Activated T-cell treated with anti-CD3 and anti-CD28 coated beads for 24 hours (primary cell): ENCODE data around the gene PPP3R1.
"Not testable (repeated sequence)": the region's sequence is repeated elsewhere in the genome, so short reads cannot be mapped to it uniquely, and the experiment has no call there.

Experiments used
- DNase-seq: peaks from one replicate; pipeline ENCODE4 v3.0.0-alpha.2; 2020; ENCODE audit warnings: low read depth

Gene PPP3R1

DNA sequence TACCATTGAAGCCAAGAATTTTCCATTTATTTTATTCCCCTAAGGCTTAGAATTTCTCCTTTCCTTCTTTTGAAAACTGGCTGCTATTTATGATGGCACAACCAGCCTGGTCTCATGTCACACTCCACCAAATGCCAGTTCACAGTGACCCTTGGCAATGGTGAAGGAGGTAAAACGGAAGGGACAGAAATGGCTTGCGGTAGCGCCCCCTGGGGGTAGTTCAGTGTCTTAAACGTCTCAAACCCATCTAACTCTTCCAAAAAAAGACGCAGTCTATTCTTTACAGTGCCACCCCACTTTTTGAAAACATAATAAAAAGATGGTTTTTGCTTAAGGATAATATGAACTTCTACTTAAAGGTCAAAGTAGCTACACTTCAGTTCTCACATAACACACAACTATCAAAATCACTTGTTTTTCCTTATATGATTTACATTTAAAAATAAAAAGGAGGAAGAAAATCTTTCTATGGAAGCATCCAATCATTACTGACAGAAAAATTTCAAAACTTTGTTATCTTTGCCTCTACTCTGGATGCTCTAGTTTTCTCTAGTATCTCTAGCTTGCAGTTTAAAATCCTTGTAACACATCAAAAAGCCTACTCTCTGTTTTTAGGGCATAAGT is 66.7 kb downstream of the PPP3R1 start:
- DNase-seq = peak; percentile 38

DNA sequence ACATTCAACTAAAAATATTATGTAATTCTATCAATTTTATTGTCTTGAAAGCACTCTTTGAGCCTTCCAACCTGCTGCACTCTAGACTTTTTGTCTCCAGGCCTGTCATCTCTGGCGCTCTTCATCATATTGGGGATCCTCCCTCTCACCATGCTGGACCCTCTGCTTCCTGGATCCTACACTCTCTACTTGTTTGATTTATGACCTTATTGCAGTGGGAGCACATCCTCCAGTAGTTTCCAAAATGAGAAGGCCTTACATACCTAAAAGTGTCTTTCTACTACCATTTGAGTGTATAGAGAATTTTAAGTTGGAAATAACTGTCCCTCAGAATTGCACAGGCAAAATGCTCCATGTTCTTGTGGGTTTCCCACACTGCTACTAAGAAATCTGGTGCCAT is 69.4 kb downstream of the PPP3R1 start:
- no peak for DNase-seq

DNA sequence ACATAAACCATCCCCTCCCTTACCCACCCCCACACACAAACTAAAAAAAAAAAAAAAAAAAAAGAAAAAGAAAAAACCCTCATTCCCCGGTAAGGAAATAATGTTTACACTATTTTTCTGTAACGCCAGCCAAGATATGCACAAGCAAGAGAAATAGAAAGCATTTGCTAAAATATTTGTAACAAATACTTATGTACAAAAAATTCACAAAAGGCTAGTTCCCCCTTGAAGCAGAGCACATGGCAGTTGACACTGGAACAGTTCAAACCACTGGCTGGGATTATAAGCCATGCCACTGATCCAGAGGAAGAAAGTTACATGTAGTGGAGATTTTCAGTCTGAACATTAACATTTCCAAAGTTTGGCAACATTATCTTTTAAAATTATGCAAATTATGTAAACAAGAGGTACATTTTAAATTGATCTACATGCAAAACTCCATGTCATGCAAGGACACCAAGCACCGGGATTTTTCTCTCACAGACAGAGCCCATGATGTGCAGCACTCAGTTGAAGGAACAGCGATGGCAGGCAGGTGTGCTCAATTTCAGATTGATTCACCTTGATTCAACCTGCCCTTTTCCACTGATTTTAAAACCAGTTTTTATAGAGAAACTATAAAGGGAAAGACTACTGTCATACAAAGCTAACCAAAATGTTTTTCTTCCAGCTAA is 73.2 kb downstream of the PPP3R1 start:
- no peak for DNase-seq

DNA sequence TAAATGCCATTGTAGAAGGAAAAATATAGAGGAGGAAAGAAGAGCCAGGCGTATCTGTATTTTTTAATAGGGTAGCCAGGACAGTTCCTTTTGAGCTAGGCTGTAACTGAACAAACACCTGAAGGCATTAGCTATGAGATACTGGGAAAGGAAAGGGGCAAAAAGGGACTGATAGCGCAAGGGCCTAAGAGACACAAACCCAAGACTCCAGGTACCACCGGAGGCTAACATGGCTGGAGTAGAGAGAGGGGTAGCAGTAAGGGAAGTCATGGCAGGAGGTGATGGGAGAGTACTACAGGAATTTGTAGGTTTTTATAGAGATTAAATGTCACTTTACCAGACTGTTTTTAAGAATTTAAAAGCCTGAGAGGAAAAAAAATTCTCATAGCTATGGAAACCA is 73.9 kb downstream of the PPP3R1 start:
- DNase-seq = no peak

DNA sequence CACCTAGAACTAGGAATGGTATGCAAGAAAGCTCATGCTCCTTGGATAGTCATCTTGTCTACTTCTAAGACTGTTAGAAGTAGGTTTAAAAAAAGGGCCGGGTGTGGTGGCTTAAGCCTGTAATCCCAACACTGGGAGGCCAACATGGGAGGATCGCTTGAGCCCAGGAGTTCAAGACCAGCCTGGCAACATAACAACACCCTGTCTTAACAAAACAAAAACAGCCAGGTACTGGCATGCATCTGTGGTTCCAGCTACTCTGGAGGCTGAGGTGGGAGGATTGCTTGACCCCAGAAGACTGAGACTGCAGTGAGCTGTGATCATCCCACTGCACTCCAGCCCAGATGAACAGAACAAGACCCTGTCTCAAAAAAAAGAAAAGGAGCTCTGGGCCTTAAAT is 74.8 kb downstream of the PPP3R1 start:
- no peak for DNase-seq

DNA sequence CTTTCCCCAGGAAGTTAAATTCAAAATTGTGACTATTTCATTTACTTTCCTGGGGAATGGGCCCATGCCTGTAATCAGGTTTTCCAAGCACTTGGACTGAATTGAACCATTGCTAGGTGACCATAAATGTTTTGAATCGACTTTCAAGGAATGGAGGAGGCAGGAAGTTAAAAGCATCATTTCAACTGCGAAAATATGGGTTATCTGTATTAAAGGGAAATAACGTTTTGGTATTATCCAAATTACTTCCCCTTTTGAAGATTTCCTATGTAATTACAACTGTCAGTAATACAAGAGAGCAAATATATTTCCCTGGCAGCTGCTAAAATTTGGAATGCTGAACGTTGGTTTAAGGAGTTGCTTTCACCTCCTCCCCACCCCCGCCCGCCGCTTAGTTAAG is 75.7 kb downstream of the PPP3R1 start:
- no peak for DNase-seq

DNA sequence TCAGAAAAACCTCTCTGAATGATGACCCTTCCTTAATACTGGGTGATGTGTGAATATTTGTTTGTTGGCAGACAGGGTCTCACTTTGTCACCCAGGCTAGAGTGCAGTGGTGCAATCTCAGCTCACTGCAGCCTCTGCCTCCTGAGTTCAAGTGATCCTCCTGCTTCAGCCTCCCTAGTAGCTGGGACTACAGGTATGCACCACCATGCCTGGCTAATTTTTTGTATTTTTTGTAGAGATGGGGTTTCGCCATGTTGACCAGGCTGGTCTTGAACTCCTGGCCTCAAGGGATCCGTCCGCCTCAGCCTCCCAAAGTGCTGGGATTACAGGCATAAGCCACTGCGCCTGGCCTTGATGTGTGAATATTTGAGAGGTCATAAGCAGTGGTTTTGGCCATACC is 77.1 kb downstream of the PPP3R1 start:
- not testable (repeated sequence) for DNase-seq

DNA sequence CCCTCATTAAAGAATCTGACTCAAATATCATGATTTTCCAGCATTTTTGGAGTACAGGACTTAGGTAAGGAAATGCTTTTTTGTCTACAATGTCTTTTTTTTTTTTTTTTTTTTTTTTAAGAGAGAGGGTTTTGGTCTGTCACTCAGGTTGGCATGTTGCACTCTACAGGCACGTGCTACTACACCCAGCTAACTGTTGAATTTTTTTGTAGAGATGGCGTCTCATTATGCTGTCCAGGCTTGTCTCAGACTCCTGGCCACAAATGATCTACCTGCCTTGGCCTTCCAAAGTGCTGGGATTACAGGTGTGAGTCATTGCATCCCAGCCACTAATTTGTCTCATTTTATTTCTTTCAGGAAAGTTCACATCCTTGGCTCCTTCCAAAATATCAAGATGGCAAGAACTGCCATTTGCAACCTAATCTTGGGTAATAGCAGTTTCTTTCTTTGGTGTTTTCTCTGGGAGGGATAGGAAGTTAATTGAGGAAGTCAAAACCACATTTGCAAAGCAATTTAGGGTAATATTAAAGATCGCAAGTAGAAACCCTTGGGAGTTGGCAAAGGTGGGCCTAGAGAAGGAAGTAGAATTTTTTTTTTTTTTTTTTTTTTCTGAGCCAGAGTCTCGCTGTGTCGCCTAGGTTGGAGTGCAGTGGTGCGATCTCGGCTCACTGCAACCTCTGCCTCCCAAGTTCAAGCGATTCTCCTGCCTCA is 79.2 kb downstream of the PPP3R1 start:
- DNase-seq = no peak

DNA sequence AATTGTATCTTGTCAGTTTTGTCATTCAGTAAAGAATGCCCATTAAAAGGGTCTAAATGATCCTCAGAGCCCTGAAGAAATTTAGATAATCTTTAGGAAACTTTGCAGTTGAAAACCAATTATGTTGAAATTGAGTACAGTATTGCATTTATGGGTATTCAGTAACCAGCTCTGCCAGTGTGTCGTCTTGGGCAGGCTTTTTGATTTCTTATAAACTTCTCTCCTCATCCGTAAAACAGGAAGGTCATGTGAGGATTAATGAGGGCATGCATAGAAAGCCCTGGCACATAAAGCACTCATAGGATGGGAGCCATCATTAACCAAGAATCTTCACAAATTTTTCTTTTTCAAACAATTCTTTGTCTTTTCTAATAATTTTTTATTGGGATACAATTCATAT is 79.8 kb downstream of the PPP3R1 start:
- no peak for DNase-seq

DNA sequence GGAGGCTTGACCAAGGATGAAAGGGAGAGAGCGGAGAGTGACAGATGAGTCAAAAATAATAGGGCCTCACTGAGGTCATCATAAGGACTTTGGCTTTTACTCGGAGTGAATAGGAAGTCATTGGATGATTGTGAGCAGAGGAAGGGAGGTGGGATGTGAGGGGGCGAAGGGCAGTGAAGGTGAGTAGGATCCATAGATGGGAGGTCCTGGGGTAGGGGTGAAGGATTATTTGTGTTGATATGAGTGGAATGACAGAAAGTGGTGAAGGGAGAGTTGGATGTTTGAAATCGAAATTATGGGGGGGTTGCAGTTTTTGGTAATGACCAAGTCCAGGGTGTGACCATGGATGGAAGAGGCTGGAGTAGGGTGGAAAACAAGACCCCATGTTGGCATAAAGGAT is 80.6 kb downstream of the PPP3R1 start:
- no peak for DNase-seq

DNA sequence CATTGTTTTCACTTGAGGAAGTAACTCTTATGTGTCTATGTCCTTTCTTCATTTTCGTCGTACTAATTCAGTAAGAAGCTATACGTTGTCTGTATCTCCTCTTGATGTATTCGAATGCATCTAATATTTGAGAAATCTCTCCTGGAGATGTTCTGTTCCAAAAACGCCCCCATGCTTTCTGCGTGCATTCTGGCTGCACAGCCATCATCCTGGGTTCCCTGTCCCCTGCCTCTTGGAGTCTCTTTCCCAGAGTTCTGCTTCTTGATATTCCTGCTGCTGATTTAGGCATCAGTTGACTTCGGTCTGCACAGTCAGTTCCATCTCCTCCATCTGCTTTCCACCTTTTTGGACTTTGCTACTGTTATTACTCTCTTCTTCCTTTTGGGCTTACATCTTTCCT is 81.2 kb downstream of the PPP3R1 start:
- DNase-seq = no peak

DNA sequence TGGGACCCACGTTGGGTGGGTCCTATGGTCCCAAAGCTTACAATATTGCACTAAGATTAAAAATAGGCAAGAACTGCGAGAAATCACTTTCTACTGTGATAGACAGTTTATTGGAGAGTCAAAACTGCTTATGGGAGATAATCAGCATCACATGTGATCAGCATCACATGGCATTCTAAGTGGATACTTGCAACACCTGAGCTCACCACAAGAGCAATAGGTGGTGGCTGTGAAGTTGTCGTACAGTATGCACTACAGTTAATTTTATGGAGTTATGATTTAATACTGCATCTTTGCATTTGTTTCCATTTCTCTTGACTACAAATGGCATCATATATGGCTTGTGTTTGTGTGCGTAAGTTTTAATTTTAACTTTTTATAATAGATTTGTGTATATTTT is 83.0 kb downstream of the PPP3R1 start:
- no peak for DNase-seq

DNA sequence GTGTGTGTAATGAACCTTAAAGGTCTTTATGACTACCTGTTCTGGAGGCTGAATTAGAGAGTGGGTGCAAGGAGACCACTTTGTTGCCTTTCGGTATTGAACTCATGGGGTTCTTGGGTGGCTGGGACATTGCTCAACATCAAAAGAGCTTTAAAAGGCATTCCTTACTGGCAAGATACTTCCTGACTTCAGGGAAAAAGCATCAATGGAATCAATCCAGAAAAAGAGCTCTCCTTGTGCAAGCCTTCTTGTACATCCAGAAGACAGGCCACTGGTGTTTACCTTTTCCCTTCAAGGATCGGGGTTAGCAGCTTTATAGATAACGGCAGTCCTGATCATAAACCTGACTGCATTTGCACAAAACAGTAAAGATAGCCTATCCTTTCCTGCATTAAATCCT is 85.1 kb downstream of the PPP3R1 start:
- DNase-seq = no peak

DNA sequence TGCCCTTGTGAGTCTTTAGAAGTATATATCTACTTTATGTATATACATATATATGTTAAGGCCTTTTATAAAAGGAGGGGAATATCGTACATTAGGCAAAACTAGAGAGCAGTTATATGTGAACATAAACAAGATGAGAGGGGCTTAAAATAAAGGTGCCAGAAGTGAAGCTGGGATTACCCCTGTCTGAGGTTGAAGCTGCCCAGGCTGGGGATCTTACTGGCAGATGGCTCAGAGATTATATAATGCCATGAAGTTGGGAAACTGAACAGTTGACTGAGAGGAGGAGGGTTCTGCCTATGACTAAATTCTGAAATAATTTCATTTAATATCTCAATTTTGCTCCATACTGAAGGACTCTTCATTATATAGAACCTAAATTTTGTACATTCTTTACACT is 88.7 kb downstream of the PPP3R1 start:
- DNase-seq = no peak

DNA sequence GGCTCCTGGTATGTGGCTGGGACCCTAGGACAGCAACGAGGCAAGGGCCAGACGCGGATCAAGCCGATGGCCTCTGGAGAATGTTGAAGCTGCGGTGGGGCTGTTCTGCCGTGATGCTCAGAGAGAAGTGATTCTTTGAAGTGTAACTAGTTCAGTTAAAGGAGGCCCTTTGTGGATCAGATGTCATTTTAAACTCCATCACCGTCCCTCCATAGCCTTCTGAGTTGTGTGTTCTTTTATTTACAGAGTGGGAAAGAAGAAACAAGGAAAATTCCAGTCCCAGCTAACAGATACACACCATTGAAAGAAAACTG is 94.2 kb downstream of the PPP3R1 start:
- no peak for DNase-seq

DNA sequence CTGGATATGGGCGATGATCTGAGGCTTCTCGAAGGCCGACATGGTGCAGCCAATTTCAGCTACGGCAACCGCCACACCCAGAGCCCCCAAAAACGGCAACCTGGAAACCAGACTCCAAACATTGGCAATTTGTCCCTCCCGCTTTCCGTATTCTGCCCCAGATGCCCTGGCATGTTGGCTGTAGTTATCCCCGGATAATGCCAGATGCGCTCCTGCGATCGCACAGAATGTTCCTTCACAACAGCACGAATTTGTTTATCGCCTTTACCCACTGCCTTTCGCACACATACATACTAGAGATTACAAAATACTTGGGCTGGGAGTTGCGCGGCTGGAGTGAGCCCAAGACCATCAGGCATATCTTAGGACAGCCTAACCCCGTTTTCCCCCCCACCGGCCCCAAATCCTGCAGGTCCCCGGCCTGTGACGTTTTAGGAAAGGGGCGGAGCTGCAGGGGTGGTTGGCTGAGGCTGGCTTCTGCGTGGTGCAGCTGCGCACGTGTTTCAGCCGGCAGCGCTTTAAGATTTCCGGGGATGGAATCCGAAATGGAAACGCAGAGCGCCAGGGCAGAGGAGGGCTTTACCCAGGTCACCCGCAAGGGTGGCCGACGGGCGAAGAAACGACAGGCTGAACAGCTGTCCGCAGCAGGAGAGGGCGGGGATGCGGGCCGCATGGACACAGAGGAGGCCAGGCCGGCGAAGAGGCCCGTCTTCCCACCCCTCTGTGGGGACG is 94.8 kb downstream of the PPP3R1 start, which contains the start of gene PNO1:
PNO1 (plus strand) TSS at position 487 of the 732 bp plus-strand sequence; CDS start at position 534, 47 bp downstream.
- DNase-seq = peak; percentile 96

DNA sequence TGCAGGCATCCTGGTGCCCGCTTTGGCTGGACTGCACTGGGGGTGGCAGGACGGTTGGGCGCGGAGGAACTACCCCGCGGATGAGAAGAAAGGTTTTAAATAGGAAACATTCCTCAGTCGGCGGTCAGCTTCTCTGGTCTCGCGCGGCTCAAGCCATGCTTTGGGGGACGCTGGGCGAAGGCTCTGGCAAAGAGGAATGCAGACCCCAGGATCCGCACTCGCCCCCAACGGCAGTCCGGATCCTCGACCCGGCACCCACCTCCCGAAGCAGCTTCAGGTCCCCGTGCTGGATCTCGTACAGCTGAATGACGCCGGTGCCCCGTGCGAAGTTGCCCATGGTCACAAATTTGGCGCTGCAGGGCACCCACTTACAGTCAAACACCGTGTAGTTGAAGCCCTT is 95.3 kb downstream of the PPP3R1 start:
- no peak for DNase-seq

DNA sequence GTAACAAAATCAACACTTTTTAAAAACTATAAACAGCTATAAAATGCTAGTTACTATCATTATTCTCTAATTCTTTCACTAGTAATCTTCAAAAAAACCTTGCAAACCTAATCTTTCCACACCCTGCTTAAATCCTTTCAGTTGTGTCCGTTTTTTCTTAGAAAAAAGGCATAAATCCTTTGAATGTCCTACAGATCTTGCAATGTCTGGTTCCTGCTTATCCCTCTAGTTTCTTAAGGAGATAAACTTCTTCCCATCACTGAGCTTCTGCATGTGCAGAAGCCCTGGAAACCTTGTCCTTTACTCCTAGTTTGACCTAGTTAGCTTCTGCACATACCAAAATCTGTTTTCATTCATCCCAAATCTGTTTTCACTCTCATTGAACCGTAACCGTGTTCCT is 95.9 kb downstream of the PPP3R1 start:
- DNase-seq = no peak

DNA sequence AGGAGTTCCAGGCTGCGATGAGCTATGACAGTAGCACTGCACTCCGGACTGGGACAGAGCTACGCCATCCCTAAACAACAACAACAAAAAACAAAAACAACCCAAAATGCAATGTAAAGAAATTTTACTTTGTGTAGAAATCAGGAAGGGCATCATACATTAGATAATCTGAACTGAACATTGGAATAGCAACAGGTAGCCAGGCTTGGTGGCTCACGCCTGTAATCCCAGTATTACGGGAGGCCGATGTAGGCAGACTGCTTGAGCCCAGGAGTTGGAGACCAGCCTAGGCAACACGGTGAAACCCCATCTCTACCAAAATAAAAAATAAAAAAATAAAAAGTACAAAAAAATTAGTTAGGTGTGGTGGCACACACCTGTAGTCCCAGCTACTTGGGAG is 96.7 kb downstream of the PPP3R1 start:
- DNase-seq = no peak

DNA sequence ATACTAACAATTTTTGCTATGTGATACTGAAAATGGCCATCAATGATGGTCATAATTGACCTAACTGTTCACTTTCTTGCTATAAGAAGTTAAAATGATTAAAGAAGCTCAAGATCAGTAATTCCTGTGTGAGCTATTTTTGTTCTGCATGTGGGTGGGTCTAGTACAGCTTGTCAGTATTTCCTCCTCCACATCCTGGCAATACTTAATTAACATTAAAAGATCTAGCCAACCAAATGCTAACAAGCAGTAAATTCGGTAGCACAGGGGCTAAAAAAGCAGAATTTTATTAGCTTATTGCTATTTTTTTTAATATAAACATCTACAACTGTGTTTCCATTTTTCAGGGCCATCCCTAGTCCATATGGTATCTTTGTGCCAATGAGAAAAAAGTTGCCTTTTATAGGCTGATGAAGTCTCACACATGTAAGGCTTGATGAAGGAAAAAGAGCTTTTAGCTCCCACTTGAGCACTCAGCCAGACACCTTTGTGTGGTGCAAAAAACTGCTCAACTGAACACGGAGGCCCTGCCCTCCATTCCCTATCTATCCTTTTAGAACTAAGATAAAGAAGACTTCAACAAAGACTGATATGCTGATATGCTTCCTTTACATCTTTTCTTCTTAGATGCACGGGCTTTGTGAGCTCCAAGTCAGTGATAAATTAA is 99.5 kb downstream of the PPP3R1 start:
- no peak for DNase-seq

DNA sequence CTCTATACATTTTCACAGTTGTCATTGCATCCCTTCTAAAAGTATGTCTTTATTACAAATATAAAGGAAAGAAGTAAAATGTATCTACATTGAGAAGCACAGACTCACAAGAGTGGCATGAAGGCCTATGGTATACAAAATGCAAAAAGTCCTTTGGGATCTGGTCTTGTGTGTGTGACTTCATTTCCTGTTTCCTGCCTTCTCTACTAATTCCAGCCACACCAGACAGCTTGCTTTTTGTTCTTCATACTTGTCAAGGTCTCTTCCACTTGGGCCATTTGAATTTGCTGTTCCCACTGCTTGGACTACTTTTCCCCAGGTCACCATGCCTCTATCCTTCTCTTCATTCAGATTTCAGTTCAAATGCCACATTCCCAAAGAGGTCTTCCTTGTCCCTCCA is 101.3 kb downstream of the PPP3R1 start:
- DNase-seq = no peak

DNA sequence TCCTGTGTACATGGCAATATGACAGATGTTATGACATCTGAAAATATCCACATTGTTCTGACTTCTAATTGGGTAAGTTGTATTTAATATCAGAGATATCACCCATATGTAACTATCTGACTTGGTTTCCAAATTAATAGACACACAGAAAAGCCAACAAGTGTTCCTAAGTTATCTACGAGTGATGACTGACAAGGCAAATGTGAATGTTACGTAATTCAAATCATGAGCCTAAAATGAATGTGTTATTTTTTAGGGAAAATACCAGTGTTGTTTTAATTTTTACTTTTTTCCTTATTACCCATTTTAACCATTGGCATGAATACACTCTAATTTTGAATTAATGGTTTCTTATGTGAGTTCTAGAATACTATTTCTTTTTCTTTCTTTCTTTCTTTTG is 110.5 kb downstream of the PPP3R1 start:
- DNase-seq = no peak
